Left cardiac atrium (tissue), 4 donors: ENCODE measurements around the gene ESF1. TPM values are rescaled to one million over a fixed set of nuclear protein-coding genes. Genes with fewer than 3 reads are reported as not detected.
"Not testable (repeated sequence)": the region's sequence is repeated elsewhere in the genome, so short reads cannot be mapped to it uniquely, and the experiment has no call there.

Experiments
- ATAC-seq, 2 donors: fragments of 200-7000 bp; cut with Tn5 transposase; one replicate each; pipeline ENCODE4 v1.9.1; 2020; ENCODE audit warnings: mild to moderate bottlenecking in 2 of 2, moderate library complexity in 2 of 2
- DNase-seq: peaks from one replicate; pipeline ENCODE4 v3.0.0-alpha.2; 2020
- intact Hi-C, 2 donors: fragments of 100-400 bp; cut with DNase I; formaldehyde crosslinking; loops; one replicate each; pipeline versions ENCODE4 v1.14.1 to v1.15.1; 2022 to 2023
- total RNA-seq, 2 donors: library from RNA; stranded (reverse); fragmentation: NEBNext Ultra II Directional; extraction: Animal tissue kit (Norgen Biotek cat#: 25700); gene quantifications; one replicate each; pipeline ENCODE4 v1.2.1, GENCODE V29; 2021
- donor health status: DM: no; HTN: yes; CAD: no.
- donor health status: DM: no; HTN: yes; CAD: no; lungs with severe emphysema.
- donor health status: DM: yes; HTN: yes; CAD: no.
- donor health status: Dilated cardiomyopathy.

The ESF1 gene
- total RNA-seq, 2 donors from 2014 or later: 11.6 to 18.7 TPM

DNA sequence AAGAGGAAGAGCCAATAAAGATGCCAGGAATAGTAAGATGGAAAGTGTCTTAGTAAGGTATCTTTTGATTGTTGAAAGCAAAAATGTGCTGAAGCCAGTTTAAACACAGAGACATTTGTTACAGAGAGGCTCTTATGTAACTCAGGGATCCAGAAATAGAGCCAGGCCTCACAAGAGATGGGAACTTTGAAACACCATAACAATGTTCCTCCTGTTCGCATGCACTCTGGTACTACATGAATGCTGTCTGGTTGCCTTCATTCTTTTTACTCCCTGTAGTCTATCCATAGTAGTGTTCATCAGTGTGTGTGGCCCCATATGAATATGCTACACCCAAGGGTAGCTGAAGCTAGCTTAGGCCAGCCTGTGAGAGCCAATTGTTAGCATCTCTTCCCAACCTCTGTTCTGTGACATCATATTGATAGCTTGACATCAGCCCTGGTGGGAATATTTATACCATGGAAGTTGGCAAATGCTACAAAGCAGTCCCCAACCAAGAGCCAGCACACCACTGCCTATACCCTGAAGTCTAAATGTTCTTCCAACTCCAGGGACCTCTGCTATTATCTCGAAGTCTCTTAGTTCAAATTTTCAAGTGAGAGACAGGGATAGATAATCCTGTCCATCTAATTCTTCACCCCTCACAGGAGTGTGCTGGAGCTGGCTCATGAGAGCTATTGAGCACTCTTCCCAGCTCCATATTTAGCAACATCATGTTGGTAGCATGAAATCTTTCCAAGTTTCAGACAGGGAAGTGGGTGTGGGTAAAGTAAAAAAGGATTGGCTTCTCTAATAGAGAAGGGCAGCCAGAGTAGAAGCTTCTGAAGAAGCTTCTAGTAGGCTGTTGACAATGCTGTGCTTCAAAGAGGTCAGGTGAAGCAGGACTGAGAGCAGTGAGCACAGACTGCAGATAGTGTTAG lies 7.1 kb upstream of the ESF1 start:
- ATAC-seq (peak; percentile 79 to 88), DNase-seq (no peak)
- intact Hi-C loops: no loop called here

DNA sequence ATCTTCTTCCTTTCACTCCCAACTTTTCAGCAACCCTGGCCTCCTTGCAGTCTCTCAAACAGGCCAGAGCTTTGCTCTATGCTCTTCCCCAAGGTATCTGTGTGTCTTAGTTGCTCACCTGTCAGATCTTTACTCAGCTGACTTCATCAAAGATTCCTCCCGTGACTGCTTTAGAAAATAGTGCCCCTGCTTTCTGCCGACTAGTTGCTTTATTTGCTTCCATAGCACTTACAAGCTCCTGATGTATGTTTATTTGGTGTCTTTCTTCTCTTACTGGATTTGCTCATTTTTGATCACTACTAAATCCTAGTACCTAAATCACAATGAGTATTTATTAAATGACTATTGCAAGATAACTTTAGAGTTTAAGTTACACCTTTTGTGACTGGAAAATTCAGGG lies 6.0 kb upstream of the ESF1 start:
- no peak for DNase-seq
- ATAC-seq: no peak
- intact Hi-C loops: no loop called here

GRCh38 chr20:13788167-13788834 lies 3.6 kb upstream of the ESF1 start:
- DNase-seq: no peak
- no peak for ATAC-seq
- intact Hi-C loops: no loop called here

GRCh38 chr20:13786143-13786828 lies 1.6 kb upstream of the ESF1 start:
- ATAC-seq (no peak), DNase-seq (no peak)
- intact Hi-C loops: no loop called here

DNA sequence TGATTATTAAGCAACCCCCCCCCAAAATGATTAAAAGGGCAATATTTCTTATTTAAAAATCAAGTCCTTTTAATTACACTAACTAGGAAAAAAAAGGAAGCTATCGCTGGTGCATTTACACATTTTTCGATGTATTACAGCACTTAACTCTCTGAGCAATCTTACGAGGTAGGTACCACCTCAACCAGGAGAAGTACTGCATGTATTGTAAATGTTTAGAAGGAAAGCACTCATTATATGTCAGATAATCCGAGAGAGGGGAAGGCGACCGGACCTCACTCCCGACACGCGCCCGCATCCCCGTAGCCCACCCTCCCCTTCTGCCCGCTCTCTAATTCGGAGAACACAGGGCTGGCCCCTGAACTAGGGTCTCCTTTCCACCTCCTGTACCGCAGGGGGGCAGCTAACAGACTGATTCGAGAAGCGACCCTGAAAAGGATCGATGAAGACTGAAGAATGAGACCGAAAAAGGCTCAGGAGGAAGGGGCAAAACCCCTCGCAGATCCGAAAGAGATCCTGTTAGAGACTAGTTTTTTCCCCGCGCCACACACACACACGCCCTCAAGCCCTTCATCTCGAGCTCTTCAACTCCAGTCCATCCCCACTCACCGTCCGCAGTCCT lies 337 bp downstream of the ESF1 start:
- DNase-seq (no peak), ATAC-seq (peak in 1 of 2 donors; percentile 16)
- intact Hi-C loops: no loop called here

- DNase-seq (no peak), ATAC-seq (no peak)
- intact Hi-C loops: no loop called here
These were observed 1.2 kb downstream of the ESF1 start for GRCh38 chr20:13783528-13783927.

GRCh38 chr20:13778827-13779226 lies 5.9 kb downstream of the ESF1 start:
- intact Hi-C loops: loop anchor here in 1 of 2 donors (10.0 kb wide), 1 partner anchor 654 kb away; no protein-coding TSS in a partner anchor
- ATAC-seq (no peak), DNase-seq (no peak)

DNA sequence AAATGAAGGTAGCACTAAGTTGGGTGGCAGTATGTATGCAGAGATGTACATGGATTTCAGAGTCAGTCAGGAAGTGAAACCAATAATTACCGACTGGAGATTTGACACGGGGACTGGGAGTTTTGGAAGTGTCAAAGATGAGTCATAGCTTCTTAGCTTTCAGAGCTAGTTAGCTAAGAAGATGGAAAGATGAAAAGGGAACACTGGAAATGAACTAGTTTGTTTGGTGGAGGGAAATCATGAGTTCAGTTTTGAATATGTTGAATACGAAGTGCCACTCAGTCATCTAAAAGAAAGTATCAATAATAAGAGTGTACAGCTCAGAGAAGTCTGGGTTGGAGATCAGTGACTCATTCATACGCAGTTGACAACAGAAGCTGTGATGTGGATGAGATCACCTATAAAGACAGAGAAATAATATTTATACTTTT lies 7.5 kb downstream of the ESF1 start:
- ATAC-seq (no peak), DNase-seq (no peak)
- intact Hi-C loops: loop anchor here in 1 of 2 donors (10.0 kb wide), 1 partner anchor 652 kb away; no protein-coding TSS in a partner anchor

- intact Hi-C loops: loop anchor here in 1 of 2 donors (10.0 kb wide), 1 partner anchor 651 kb away; no protein-coding TSS in a partner anchor
- no peak for ATAC-seq
These were observed 8.9 kb downstream of the ESF1 start for GRCh38 chr20:13775867-13776266.

GRCh38 chr20:13772529-13772928 lies 12.2 kb downstream of the ESF1 start:
- no peak for DNase-seq
- intact Hi-C loops: loop anchor here in 1 of 2 donors (5.0 to 10.0 kb wide), 2 partner anchors 450 to 648 kb away; no protein-coding TSS in a partner anchor
- no peak for ATAC-seq

More at GRCh38 chr20:13775867-13776266, 8.9 kb downstream of the ESF1 start:
- DNase-seq: no peak

- ATAC-seq (no peak), DNase-seq (no peak)
- intact Hi-C loops: loop anchor here in 1 of 2 donors (5.0 to 10.0 kb wide), 2 partner anchors 450 to 647 kb away; no protein-coding TSS in a partner anchor
These were observed 12.8 kb downstream of the ESF1 start for GRCh38 chr20:13771853-13772453.

GRCh38 chr20:13770141-13770540 lies 14.6 kb downstream of the ESF1 start:
- intact Hi-C loops: loop anchor here in 1 of 2 donors (5.0 to 10.0 kb wide), 2 partner anchors 448 to 645 kb away; no protein-coding TSS in a partner anchor
- ATAC-seq: no peak
- no peak for DNase-seq

- intact Hi-C loops: no loop called here
- ATAC-seq: no peak
These were observed 18.8 kb downstream of the ESF1 start for GRCh38 chr20:13765868-13766416.

GRCh38 chr20:13765299-13765698 lies 19.4 kb downstream of the ESF1 start:
- no peak for DNase-seq
- no peak for ATAC-seq
- intact Hi-C loops: no loop called here

More at GRCh38 chr20:13765868-13766416, 18.8 kb downstream of the ESF1 start:
- DNase-seq: no peak

GRCh38 chr20:13760451-13760946 lies 24.2 kb downstream of the ESF1 start:
- DNase-seq, ATAC-seq: not testable (repeated sequence)

DNA sequence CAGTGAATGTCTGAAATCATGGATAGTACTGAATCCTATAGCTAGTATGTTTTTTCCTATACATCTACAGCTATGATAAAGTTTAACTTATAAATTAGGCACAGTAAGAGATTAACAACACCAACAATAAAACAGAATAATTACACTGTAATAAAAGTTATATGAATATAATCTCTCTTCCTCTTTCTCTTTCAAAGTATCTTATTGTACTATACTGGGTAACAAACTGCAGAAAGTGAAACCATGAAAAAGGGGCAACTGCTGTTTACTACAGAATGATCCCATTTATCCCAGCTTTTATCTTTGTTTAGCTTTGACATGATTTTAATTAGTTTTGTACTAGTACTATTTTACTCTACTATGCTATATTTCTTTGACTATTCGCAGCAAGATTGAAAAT lies 25.8 kb downstream of the ESF1 start:
- ATAC-seq: no peak
- intact Hi-C loops: no loop called here
- no peak for DNase-seq

More at GRCh38 chr20:13760451-13760946, 24.2 kb downstream of the ESF1 start:
- intact Hi-C loops: not testable (repeated sequence)

- ATAC-seq (no peak), DNase-seq (no peak)
- intact Hi-C loops: no loop called here
These were observed 28.2 kb downstream of the ESF1 start for GRCh38 chr20:13756551-13756950.

GRCh38 chr20:13755809-13756208 lies 28.9 kb downstream of the ESF1 start:
- no peak for ATAC-seq

More at GRCh38 chr20:13755809-13756208, 28.9 kb downstream of the ESF1 start:
- no peak for DNase-seq
- intact Hi-C loops: no loop called here
